LoVo (cell line): Measurements from ENCODE around the gene ADGRD1.
A peak's percentile ranks its signal among the peaks of the same experiment; 100 is the strongest.
"Not testable (repeated sequence)": the region's sequence is repeated elsewhere in the genome, so short reads cannot be mapped to it uniquely, and the experiment has no call there.

Experiments used
- DNase-seq: peaks from one replicate; pipeline ENCODE4 v3.0.0-alpha.2; 2016; ENCODE audit warnings: low spot score

The ADGRD1 gene

DNA sequence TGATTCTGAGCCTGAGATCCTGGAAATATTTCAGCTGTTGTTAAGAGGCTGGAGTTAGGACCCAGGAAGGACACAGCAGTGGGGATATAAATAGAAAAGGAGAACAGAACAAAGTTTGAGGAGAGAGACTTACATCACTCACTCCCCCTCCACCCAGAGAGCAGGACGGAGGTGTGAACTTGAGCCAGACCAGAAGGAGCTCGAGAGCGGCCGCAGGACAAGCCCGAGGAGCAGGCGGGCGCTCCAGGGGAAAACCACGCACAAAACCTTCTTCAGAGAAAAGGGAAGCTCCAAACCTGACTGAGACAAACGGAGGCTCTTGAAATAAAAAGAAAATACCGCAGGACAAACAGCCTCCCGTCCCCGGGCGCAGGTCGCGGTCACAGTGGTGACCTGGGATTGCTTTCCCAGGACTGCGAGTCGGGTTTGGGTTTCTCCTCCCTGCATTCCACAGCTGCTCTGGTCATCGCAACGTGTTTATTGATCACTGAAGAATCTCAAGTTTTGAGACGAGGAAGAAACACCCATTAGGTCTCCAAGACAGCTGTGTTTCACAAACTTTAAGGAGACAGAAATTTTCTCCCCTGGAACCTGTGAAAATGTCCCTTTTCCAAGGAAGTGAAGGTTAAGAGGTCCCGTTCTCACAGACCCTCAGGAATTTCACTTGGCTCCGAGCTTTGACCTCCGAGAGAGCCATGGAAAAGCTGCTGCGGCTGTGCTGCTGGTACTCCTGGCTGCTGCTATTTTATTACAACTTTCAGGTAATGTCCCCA is at the start of gene ADGRD1:
Gene ADGRD1 (plus strand): TSS at position 137 of the 773 bp plus-strand sequence. CDS start 559 bp downstream, at position 696.
- no peak for DNase-seq

DNA sequence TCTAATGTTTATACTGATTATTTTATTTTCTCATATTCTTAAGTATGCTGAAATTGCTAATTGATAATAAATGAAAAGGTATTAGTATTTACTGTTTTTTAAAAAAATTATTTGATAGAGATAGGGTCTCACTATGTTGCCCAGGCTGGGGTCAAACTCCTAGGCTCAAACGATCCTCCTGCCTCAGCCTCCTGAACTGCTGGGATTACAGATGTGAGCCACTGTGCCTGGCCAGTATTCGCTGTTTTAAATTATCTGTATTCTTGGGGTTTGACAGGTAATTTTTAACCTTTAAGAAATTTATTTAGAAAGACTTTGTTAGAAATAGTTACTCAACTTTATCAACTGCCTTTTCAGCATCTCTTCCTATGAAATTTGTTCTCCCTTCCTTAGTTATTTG is 49.6 kb upstream of the ADGRD1 start:
- no peak for DNase-seq

DNA sequence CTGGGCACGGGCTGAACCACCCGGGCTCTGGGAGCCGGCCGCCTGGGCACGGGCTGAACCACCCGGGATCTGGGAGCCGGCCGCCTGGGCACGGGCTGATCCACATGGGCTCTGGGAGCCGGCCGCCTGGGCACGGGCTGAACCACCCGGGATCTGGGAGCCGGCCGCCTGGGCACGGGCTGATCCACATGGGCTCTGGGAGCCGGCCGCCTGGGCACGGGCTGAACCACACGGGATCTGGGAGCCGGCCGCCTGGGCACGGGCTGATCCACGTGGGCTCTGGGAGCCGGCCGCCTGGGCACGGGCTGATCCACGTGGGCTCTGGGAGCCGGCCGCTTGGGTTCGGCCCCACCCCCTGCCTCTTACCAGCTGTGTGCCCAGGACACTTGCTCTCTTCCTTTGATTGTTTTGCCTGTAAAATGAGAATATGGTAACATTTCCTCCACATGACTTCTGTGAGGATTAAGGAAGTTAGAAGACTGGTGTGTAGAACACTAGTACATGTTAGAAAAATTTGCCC is 48.7 kb upstream of the ADGRD1 start:
- not testable (repeated sequence) for DNase-seq

DNA sequence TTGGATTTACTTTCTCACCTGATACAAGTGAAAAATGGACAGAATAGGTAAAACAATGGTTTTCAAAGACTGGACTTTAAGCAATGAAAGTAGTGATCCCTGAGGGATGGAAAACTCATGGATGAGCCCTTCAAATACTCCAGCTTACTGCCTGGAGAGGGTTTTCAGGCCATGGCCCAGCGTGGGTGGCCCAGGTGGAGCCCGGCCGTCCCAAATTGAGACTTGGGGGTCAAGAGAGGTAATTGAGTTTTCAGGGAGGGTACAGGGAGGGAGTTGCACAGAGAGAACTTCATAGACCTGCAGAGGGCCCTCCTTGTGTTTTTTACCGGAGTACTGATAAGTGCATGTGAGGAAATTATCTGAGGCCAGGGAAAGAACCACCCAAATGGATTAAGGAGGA is 44.6 kb upstream of the ADGRD1 start:
- DNase-seq, result no peak

DNA sequence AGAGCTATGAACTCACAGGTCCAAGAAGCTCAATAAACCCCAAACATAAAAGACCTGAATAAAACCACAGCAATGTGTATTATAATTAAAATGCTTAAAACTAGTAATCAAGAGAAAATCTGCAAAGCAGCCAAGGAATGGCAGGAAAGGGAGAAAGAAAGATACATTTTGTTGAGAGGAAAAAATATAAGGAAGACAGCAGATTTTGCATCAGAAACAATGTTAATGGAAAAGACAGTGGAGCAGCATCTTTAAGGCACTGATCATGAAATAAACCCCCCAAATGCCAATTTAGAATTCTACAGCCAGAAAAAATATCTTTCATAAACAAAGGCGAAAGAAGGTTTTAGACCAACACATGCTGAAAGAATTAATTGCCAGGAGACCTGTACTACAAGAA is 42.5 kb upstream of the ADGRD1 start:
- DNase-seq, result no peak

DNA sequence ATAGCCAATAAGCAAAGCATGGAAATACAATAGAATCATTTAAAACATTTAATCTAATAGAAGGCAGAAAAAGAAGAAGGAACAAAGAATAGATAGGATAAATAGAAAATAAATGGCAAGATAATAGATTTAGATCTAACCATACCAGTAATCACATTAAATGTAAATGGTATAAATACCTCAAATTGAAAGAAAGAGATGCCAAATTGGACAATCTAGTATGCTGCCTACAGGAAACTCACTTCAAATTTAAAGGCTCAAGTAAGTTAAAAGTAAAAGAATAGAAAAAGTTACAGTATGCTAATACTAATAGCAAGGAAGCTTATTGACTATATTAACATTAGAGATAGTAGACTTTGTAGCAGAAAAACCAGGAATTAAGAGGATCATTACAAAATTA is 41.8 kb upstream of the ADGRD1 start:
- no peak for DNase-seq

DNA sequence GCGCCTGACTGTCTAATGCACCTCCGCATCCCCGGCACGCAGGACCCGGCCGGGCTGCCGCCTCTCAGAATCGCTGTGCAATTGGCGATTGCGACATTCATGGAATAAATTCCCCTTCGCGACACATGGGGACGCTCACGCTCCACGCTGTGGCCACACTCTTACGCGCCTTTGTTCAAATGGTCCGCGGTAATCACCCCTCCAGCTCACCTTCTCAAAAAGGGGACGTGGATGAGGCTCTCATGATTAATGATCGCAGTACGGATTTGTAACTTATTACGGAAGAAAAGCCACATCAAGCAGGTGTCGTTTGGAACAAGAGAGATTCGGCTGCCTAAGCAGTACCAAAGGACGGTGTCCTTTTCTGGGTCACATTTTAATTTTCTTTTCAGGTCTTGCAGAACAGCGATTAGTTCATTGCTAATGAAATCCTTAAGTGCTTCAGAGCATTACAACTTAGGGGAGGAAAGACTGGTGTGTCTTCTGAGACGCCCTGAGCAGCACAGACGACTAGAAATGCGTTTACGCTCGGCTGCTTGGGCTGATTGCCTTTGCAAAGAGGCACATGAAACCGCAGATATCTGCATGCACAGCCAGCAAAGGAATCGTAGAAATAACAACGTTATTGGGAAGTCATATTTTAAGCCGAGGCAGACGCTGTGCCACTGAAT is 37.3 kb upstream of the ADGRD1 start:
- peak; percentile 23 for DNase-seq

DNA sequence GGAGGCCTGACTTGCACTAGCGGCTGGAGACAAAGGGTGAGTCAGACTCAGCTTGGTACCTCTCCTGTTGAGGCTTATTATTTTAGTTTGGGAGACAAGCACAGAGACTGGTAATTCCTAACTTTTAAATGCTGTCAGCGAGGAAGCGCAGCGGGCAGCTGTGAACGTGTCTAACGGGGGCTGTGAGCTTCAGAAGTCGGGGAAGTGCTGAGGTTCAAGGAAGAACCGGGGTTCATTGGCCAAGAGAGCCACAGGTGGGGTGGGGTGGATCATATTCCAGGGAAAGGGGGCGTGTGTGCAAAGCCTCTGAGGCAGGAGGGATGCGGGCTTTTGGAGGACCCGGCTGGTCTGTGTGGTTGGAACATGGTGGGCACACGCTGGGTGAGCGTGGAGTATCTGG is 36.1 kb upstream of the ADGRD1 start:
- no peak for DNase-seq

DNA sequence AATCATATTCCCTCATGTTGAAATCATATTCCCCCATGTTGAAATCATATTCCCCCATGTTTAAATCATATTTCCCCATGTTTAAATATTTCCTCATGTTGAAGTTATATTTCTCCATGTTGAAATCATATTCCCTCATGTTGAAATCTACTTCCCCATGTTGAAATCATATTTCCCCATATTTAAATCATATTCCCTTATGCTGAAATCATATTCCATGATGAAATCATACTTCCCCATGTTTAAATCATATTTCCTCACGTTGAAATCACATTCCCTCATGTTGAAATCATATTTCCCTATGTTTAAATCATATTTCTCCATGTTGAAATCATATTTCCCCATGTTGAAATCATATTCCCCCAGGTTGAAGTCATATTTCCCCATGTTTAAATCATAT is 34.6 kb upstream of the ADGRD1 start:
- no peak for DNase-seq

DNA sequence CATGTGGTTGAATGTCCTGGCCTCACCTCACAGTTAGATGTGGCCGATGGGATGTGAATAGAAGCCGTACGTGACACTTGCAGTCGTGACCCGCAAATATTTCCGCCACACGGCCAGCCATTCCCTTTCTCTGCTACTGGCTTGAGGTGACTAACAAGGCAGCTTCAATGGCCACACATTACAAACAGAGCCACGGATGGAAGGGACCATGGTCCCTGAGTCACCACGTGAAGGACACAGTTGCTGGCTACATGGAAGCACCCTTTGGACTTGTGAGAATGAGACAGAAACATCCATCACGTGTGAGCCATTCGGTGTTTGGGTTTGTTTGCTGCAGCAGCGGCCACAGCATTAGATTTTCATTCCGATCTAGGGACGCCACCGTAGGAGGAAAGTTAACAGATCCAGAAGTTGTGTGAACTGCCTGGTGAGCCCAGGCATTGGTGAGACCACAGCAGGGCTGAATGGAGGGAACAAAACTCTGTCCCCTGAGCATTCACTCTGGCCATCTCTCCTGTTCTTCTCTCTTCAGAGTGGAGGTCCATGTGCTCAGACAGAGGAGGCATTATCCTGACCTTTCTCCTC is 33.5 kb upstream of the ADGRD1 start:
- DNase-seq, result no peak

DNA sequence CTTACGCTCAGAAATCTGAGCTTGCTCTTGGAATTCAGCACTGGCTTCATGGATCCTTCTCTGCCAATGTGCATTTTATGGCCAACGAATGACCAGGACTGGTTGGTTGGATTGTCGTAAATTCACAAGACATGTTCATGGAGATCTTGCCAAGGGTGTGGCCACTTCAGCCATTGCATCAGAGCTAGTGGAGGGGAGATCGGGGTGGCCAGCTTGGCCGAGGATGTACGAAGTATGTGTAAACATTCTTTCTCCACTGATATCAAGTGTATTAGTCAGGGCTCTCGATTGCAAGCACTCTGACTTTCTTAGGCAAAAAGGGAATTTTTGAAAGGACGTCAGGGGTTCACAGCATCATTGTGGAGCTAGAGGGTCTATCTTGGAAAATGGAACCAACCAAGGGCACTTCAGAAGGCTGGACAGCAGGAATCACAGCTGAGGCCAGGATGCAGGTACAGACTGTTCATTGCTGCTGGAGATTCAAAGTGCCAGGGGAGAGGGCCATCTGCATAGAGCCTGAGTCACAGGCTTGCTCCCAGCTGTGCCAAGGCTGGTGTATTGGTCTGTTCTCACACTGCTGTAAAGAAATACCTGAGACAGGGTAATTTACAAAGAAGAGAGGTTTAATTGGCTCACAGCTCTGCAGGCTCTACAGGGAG is 32.9 kb upstream of the ADGRD1 start:
- no peak for DNase-seq

DNA sequence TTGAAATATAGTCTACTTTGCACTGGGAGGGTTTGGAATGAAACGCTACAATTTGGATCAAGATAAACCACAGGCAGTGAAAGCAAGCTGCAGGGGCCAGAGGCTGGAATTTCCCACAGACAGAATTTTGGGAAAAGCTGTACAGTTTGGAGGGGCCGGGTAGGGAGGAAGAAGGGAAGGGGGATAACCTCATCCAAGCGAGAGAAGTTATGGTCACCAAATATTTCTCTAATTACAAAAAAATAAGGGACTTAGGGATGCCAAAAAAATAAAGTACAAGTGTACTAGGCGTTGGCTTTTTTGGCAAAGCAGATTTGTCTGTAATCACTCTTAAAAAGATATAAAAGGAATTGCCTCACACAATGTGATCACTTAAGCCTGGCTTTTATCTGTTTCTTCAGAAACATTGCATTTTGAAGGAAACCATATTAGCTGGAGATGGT is 31.2 kb upstream of the ADGRD1 start:
- no peak for DNase-seq

DNA sequence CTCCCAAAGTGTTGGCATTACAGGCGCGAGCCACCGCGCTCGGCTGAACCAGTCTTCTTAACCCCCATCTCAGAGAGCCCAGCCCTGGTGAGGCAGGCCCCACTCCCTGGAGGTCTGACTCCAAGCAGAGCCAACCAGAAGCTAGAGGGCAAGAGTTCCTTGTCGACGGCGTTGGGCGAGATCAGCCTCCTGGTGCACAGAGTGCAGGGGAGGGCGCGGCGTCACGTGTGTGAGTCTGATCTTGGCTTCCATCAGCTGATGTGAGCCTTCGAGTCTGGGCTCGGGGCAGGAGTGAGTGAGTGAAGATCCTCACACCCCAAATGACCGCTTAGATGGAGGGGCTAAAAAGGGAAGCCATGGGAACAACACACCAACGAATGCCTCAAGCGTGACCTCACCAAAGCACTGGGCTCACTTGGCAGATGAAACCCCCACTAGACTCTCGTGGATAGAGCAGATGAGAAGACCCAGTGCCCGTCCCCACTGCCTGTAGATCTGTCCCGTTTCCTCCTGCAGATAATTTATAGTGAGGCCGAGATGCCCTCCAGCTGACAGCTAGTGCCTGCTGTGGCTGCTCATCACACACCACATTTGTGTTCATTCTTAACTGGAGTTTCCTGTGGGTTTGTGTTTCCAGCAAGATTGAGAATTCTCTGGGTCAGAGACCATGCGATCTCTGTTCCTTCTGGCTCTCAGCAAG is 28.6 kb upstream of the ADGRD1 start:
- no peak for DNase-seq

DNA sequence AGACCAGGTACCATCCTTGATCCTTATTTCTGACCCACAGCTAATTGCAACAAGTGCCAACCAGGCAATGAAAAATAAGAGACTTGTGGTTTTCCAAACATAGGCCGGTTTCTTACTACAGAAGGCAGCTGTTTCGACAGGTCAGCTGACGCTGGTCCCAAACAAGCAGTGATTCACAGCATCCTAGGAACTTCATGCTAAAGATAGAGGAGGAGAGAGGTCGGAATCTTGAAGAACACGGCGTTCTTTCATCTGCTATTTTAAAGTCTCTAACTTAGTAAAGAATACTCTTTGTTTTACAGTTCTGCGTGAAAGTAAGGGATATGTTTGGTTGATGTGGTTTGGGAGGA is 28.1 kb upstream of the ADGRD1 start:
- DNase-seq, result no peak

DNA sequence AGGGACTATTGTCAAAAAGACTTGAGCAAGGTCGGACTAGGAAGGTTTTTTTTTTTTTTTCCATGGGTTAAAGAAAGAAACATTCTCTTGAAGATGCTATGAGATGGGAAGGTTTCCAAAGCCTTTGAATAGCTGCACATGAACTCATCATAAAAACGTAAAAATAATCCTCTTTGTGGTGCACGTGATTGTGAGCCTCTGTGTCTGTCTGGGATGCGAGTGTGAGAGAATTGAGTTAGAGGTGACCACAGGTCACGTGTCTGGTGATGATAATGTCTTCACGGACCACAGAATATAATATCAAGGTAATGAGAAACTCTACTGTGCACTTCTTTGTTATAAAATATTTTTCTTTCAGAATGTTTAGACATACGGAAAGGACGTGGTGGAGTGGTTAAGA is 24.3 kb upstream of the ADGRD1 start:
- no peak for DNase-seq

DNA sequence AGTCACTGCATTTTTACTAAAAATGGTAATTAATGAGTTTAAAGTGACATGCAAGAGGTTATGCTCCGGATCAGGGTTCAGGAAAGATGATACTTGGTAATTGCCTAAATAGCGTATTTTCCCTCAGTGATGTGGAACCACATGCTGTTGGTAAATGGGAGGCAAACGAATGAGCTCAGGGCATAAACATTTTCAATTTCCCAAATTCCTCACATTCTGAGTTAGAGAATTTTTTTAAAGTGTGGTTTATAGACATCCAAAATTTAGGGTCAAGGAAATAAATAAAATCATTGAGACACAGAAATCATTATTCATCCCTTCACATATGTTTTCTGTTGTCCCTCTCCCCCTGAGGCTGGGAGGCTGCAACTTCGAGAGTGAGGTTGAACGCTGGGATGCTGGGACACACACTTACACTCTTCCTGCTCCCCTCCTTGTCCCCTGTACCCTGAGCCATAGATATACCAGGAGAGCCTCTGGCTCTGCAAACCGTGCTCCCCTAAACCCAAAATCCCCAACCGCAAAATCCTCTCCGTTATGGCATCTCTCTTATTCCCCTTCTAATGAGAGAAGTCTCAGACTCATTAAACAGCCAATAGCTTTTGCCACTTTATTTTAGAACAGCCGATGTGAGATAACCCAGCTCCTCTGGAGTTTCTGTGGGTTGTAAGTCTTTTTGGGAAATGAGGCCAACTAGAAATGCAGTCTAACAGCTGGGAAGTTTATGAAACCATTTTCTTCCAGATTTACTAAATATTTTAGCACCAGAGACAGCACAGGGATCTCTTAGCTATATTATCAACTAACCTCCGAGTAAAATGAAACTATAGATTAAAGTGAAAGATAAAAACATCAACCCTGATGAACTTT is 21.4 kb upstream of the ADGRD1 start:
- DNase-seq, result no peak

DNA sequence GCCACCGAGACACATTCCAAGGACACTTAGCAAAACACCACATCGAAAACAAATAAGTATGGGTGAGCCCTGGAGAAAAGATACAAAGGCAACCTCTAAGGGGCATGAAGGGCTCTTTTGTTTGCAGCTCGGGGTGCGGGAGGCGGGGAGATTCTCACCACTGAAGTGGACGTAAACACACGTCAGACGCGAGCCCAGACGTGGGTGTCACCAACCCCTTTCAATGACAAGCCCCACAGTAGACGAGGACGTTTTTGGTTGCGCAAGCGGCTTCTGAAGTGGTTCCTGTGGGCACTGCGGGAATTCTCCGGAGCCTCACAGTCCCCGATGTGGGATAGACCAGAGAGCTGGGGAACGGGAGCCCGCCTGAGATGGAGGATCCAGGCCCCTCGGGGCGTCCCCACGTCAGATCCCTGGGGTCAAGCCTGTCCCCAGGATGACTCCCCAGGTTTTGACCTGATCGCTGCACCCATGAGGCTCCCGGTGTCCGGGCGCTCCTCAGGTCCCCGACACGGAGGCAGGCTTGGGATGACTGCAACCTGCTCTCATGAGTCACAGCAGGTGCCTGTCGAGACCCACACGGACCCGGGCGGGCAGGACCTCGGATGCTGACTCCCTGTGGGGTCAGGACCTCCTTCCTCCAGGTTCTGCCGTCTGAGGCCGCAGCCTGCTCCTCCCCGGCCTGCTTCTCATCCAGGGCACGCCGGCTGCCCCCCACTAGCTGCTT is 20.3 kb upstream of the ADGRD1 start:
- DNase-seq, result no peak

DNA sequence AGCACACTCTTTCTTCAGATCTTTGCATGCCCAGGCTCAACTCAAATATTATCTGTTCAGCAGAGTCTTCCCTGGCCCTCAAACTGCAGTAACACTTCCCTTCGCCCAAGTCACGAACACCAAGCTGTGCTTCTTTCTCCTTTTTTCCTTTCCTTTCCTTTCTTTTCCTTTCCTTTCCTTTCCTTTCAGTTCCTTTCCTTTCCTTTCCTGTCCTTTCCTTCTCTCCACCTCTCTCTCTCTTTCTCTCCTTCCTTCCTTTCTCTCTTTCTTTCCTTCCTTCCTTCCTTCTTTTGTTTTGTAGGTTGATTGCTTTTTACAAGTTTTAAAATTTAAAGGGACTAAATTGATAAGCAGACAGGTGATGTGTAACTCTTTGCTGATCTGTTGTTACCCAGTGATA is 19.0 kb upstream of the ADGRD1 start:
- no peak for DNase-seq

DNA sequence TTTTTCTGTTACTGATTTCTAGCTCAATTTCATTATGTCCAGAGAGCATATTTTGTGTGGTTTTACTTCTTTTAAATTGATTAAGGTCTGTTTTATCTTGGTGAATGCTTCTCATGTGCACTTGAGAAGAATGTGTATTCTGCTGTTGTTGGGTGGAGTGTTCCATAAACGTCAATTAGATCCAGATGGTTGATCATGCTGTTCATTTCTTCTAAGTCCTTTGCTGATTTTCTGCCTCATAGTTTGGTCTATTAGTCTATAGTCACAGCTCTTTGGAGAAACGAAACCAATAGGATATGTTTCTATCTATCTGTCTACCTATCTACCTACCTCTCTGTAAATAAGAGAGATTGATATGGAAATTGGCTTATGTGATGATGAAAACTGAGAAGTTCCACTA is 17.1 kb upstream of the ADGRD1 start:
- no peak for DNase-seq

DNA sequence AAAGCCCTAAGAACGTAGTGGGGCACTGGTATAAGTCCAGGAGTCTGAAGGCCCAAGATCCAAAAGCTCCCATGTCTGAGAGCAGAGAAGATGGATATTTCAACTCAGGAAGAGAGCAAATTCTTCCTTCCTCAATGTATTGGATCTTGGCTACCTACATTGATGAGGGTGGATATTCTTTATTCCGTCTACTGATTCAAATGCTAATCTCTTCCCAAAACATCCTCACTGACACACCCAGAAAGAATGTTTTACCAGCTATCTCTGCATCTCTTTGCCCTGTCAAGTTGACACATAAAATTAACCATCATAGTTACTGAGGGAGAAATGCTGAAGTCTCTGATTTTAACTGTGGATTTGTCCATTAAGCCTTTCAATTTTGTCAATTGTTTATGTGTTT is 16.6 kb upstream of the ADGRD1 start:
- DNase-seq, result no peak
